Esophagus muscularis mucosa (tissue), 4 donors: ENCODE data around the gene MPZL1. TPM values are rescaled to one million over a fixed set of nuclear protein-coding genes. Genes with fewer than 3 reads are reported as not detected.

ENCODE experiments used
- DNase-seq: peaks from one replicate; pipeline ENCODE4 v3.0.0-alpha.2; 2017; ENCODE audit errors: extremely low spot score
- H3K27ac ChIP-seq, 4 donors: fragments of 200-600 bp; sonication (generic); replicated peaks in 1 of 4; 1 replicate in 3 of 4; 2 replicates in 1 of 4; pipeline ENCODE4 v1.5.1; 2016 to 2019; ENCODE audit warnings: mild to moderate bottlenecking in 1 of 4
- H3K27me3 ChIP-seq, 4 donors: fragments of 200-600 bp; sonication (generic); one replicate each; pipeline versions ENCODE4 v1.5.1 to v1.6.0; 2016 to 2019
- H3K36me3 ChIP-seq, 4 donors: fragments of 200-600 bp; sonication (generic); one replicate each; pipeline ENCODE4 v1.5.1; 2016 to 2019
- H3K4me1 ChIP-seq, 4 donors: fragments of 200-600 bp; sonication (generic); one replicate each; pipeline ENCODE4 v1.5.1; 2016 to 2019
- H3K4me3 ChIP-seq, 4 donors: fragments of 200-600 bp; sonication (generic); 1 replicate in 2 of 4; 2 replicates in 2 of 4; pipeline ENCODE4 v1.5.1; 2016 to 2019; ENCODE audit warnings: mild to moderate bottlenecking in 4 of 4, moderate library complexity in 1 of 4
- H3K9me3 ChIP-seq, 4 donors: fragments of 200-600 bp; sonication (generic); 1 replicate in 3 of 4; 2 replicates in 1 of 4; pipeline ENCODE4 v1.5.1; 2016 to 2019
- CTCF ChIP-seq, 3 experiments: fragments of 200-600 bp in 2 of 3; fragments of 450-650 bp in 1 of 3; sonication (generic) in 2 of 3; IDR thresholded peaks; one replicate each; pipeline ENCODE4 v1.5.1; 2017 to 2019; ENCODE audit warnings: antibody characterized with exemption in 3 of 3, mild to moderate bottlenecking in 2 of 3, moderate library complexity in 1 of 3
- EP300 ChIP-seq: sonication (generic); formaldehyde crosslinking; IDR thresholded peaks from one replicate; pipeline ENCODE4 v1.6.1; 2017; ENCODE audit warnings: antibody characterized with exemption
- POLR2A ChIP-seq: fragments of 450-650 bp; IDR thresholded peaks from one replicate; pipeline ENCODE4 v1.6.1; 2017; ENCODE audit warnings: antibody characterized with exemption, moderate library complexity, mild to moderate bottlenecking, low read depth
- POLR2AphosphoS5 ChIP-seq, 2 donors: sonication (generic); formaldehyde crosslinking; IDR thresholded peaks; one replicate each; pipeline ENCODE4 v1.6.1; 2017; ENCODE audit warnings: antibody characterized with exemption in 2 of 2
- WGBS: methylation state at CpG from one replicate; pipeline ENCODE4 v1.1.5; 2018; 5-methylcytosine and 5-hydroxymethylcytosine counted together
- intact Hi-C: fragments of 100-400 bp; cut with DNase I; formaldehyde crosslinking; loops from one replicate; pipeline ENCODE4 v1.15.1; 2023
- total RNA-seq, 4 donors: library from RNA; depleted of rRNA; stranded (reverse); fragments of >200 nt; gene quantifications; one replicate each; pipeline versions ENCODE4 v1.1.0 to v1.2.1, GENCODE V29; 2016

Gene MPZL1
- total RNA-seq, 4 donors from 2014 or later = 72.7 to 130 (median 107) TPM

- WGBS = 63% methylated on average over 1 of the region's 1 CpG
- DNase-seq = no peak
- Histone ChIP-seq H3K9me3 (no peaks in the 10 kb centered on the region), H3K27me3 (no peaks in the 10 kb centered on the region), H3K27ac (peak overlapping the region in 2 of 4 donors; percentile 11 to 15), H3K4me3 (no peak overlapping the region), H3K4me1 (peaks cover 16 to 67% (median 56%) of the 10 kb centered on the region in 4 donors), H3K36me3 (peaks cover 0 to 10% (median 9%) of the 10 kb centered on the region in 4 donors)
- TF ChIP-seq POLR2AphosphoS5 (IDR thresholded peaks at IDR 0.05) (no peak), POLR2A (no peak), EP300 (no peak), CTCF (IDR thresholded peaks at IDR 0.05) (no peak)
- intact Hi-C loops = no loop called here
These were observed 4.2 kb downstream of the MPZL1 start for GRCh38 chr1:167726008-167726407.

- WGBS = 91% methylated on average over 8 of the region's 8 CpGs
- DNase-seq = no peak
- intact Hi-C loops = no loop called here
These were observed 7.1 kb downstream of the MPZL1 start for GRCh38 chr1:167728818-167729410.

GRCh38 chr1:167734227-167734626 lies 12.4 kb downstream of the MPZL1 start:
- intact Hi-C loops = no loop called here
- no peak for TF ChIP-seq EP300
- TF ChIP-seq POLR2AphosphoS5 (IDR thresholded peaks at IDR 0.05) = no peak
- no peak for TF ChIP-seq CTCF (IDR thresholded peaks at IDR 0.05)
- no peak for TF ChIP-seq POLR2A

More at GRCh38 chr1:167728818-167729410, 7.1 kb downstream of the MPZL1 start:
- no peaks in the 10 kb centered on the region for H3K27me3 ChIP-seq
- peaks cover 0 to 11% (median 10%) of the 10 kb centered on the region in 4 donors for H3K36me3 ChIP-seq
- no peaks in the 10 kb centered on the region for H3K9me3 ChIP-seq
- no peak overlapping the region for H3K27ac ChIP-seq
- peaks cover 10 to 53% (median 41%) of the 10 kb centered on the region in 4 donors for H3K4me1 ChIP-seq
- no peak overlapping the region for H3K4me3 ChIP-seq
- TF ChIP-seq CTCF (IDR thresholded peaks at IDR 0.05) (no peak), POLR2AphosphoS5 (IDR thresholded peaks at IDR 0.05) (no peak), EP300 (no peak), POLR2A (no peak)

GRCh38 chr1:167734841-167735240 lies 13.1 kb downstream of the MPZL1 start:
- WGBS = 90% methylated on average over 1 of the region's 1 CpG
- no peak for TF ChIP-seq POLR2AphosphoS5 (IDR thresholded peaks at IDR 0.05)
- no peak for TF ChIP-seq CTCF (IDR thresholded peaks at IDR 0.05)
- TF ChIP-seq EP300 = no peak
- no peak for TF ChIP-seq POLR2A
- no peak overlapping the region for H3K4me3 ChIP-seq
- H3K9me3 ChIP-seq = no peaks in the 10 kb centered on the region
- intact Hi-C loops = no loop called here
- H3K4me1 ChIP-seq = peaks cover 6 to 45% (median 20%) of the 10 kb centered on the region in 4 donors
- H3K36me3 ChIP-seq = peaks cover 0 to 11% (median 10%) of the 10 kb centered on the region in 4 donors
- no peak overlapping the region for H3K27ac ChIP-seq
- H3K27me3 ChIP-seq = no peaks in the 10 kb centered on the region
- no peak for DNase-seq

More at GRCh38 chr1:167734227-167734626, 12.4 kb downstream of the MPZL1 start:
- no peak overlapping the region for H3K4me3 ChIP-seq
- no peak for DNase-seq
- H3K27me3 ChIP-seq = no peaks in the 10 kb centered on the region
- H3K4me1 ChIP-seq = peaks cover 4 to 41% (median 15%) of the 10 kb centered on the region in 4 donors
- 94% methylated on average over 4 of the region's 4 CpGs for WGBS
- no peak overlapping the region for H3K27ac ChIP-seq
- peaks cover 0 to 11% (median 10%) of the 10 kb centered on the region in 4 donors for H3K36me3 ChIP-seq
- no peaks in the 10 kb centered on the region for H3K9me3 ChIP-seq
